ENCODE data around the gene GCH1. TPM values are rescaled to one million over a fixed set of nuclear protein-coding genes. Genes with fewer than 3 reads are reported as not detected.
A peak's percentile ranks its signal among the peaks of the same experiment; 100 is the strongest.

GCH1 gene
- total and polyA plus RNA-seq, 4 donors, result 7.2 to 44.9 (median 14.8) TPM

GRCh38 chr14:54857830-54858269 lies 44.8 kb downstream of the GCH1 start:
- no peak for TF ChIP-seq CTCF (IDR thresholded peaks at IDR 0.05; ENCODE audit: control extremely low read depth, extremely low read depth)
- Histone ChIP-seq H3K4me1 (ENCODE audit: control insufficient read depth in 5 of 5, insufficient read depth in 5 of 5, low read length in 5 of 5) (no peaks in the 10 kb centered on the region), H3K4me3 (no peak overlapping the region), H3K9ac (ENCODE audit: insufficient read depth in 1 of 2, low read length in 2 of 2) (no peak overlapping the region), H3K27me3 (ENCODE audit: control insufficient read depth in 3 of 3, insufficient read depth in 3 of 3, low read length in 2 of 3) (no peaks in the 10 kb centered on the region), H3K27ac (ENCODE audit: low read depth in 1 of 2, low read length in 1 of 2) (no peak overlapping the region), H3K9me3 (ENCODE audit: control insufficient read depth in 4 of 4, insufficient read depth in 3 of 4, low read length in 3 of 4) (no peaks in the 10 kb centered on the region), H3K36me3 (ENCODE audit: control insufficient read depth in 4 of 4, insufficient read depth in 4 of 4, low read length in 4 of 4) (peaks cover 0 to 5% (median 0%) of the 10 kb centered on the region in 4 donors)
- WGBS, 2 donors, result 64 to 73% methylated on average over 1 of the region's 1 CpG
- DNase-seq, result peak in 2 of 3 donors; percentile 44 to 65
- ATAC-seq (ENCODE audit: insufficient read depth, low FRiP score), result peak; percentile 27

GRCh38 chr14:54856152-54856551 lies 46.5 kb downstream of the GCH1 start:
- Histone ChIP-seq H3K9ac (ENCODE audit: insufficient read depth in 1 of 2, low read length in 2 of 2) (no peak overlapping the region), H3K9me3 (ENCODE audit: control insufficient read depth in 4 of 4, insufficient read depth in 3 of 4, low read length in 3 of 4) (no peaks in the 10 kb centered on the region), H3K27ac (ENCODE audit: low read depth in 1 of 2, low read length in 1 of 2) (no peak overlapping the region), H3K36me3 (ENCODE audit: control insufficient read depth in 4 of 4, insufficient read depth in 4 of 4, low read length in 4 of 4) (peaks cover 0 to 5% (median 0%) of the 10 kb centered on the region in 4 donors), H3K4me1 (ENCODE audit: control insufficient read depth in 5 of 5, insufficient read depth in 5 of 5, low read length in 5 of 5) (no peaks in the 10 kb centered on the region), H3K27me3 (ENCODE audit: control insufficient read depth in 3 of 3, insufficient read depth in 3 of 3, low read length in 2 of 3) (no peaks in the 10 kb centered on the region), H3K4me3 (no peak overlapping the region)
- no peak for ATAC-seq (ENCODE audit: insufficient read depth, low FRiP score)
- DNase-seq, result no peak
- WGBS, 2 donors, result 97 to 99% methylated on average over 4 of the region's 4 CpGs
- TF ChIP-seq CTCF (IDR thresholded peaks at IDR 0.05; ENCODE audit: control extremely low read depth, extremely low read depth), result no peak

- Histone ChIP-seq H3K27ac (ENCODE audit: low read depth in 1 of 2, low read length in 1 of 2) (no peak overlapping the region), H3K27me3 (ENCODE audit: control insufficient read depth in 3 of 3, insufficient read depth in 3 of 3, low read length in 2 of 3) (no peaks in the 10 kb centered on the region), H3K9ac (ENCODE audit: insufficient read depth in 1 of 2, low read length in 2 of 2) (no peak overlapping the region), H3K36me3 (ENCODE audit: control insufficient read depth in 4 of 4, insufficient read depth in 4 of 4, low read length in 4 of 4) (peaks cover 0 to 3% (median 0%) of the 10 kb centered on the region in 4 donors), H3K4me3 (no peak overlapping the region), H3K4me1 (ENCODE audit: control insufficient read depth in 5 of 5, insufficient read depth in 5 of 5, low read length in 5 of 5) (no peaks in the 10 kb centered on the region), H3K9me3 (ENCODE audit: control insufficient read depth in 4 of 4, insufficient read depth in 3 of 4, low read length in 3 of 4) (no peaks in the 10 kb centered on the region)
- WGBS, 2 donors, result 12 to 20% methylated on average over 2 of the region's 2 CpGs
- no peak for DNase-seq
- no peak for ATAC-seq (ENCODE audit: insufficient read depth, low FRiP score)
- TF ChIP-seq CTCF (IDR thresholded peaks at IDR 0.05; ENCODE audit: control extremely low read depth, extremely low read depth), result no peak
Measured at GRCh38 chr14:54854181-54854580, 48.4 kb downstream of the GCH1 start.

DNA sequence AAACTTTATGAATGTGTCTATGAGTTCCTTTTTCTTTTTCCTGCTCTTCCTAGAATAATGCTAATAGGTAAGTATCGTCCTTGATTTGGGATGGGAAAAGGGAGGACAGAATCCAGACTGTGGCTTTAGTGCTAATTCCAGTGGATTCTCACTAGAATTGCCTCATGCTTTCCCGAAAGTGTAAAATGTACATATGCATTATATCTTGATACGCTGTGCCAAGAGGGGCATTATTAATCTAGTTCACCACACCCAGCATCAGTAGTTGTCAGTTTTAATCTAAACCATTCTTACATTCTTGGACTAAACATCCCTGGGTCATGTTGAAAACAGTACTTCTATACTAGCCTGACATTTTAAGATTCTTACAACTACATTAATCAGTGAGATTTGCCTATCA lies 49.3 kb downstream of the GCH1 start:
- ATAC-seq (ENCODE audit: insufficient read depth, low FRiP score) (no peak), DNase-seq (no peak)
- Histone ChIP-seq H3K4me3 (no peak overlapping the region), H3K9me3 (ENCODE audit: control insufficient read depth in 4 of 4, insufficient read depth in 3 of 4, low read length in 3 of 4) (no peaks in the 10 kb centered on the region), H3K27ac (ENCODE audit: low read depth in 1 of 2, low read length in 1 of 2) (no peak overlapping the region), H3K36me3 (ENCODE audit: control insufficient read depth in 4 of 4, insufficient read depth in 4 of 4, low read length in 4 of 4) (no peaks in the 10 kb centered on the region), H3K9ac (ENCODE audit: insufficient read depth in 1 of 2, low read length in 2 of 2) (no peak overlapping the region), H3K4me1 (ENCODE audit: control insufficient read depth in 5 of 5, insufficient read depth in 5 of 5, low read length in 5 of 5) (no peaks in the 10 kb centered on the region), H3K27me3 (ENCODE audit: control insufficient read depth in 3 of 3, insufficient read depth in 3 of 3, low read length in 2 of 3) (no peaks in the 10 kb centered on the region)
- TF ChIP-seq CTCF (IDR thresholded peaks at IDR 0.05; ENCODE audit: control extremely low read depth, extremely low read depth), result no peak
- WGBS, 2 donors, result 94 to 100% methylated on average over 3 of the region's 3 CpGs
